NT2/D1 (cell line): Measurements from ENCODE around the gene MAN1A2.

Experiments
- SUZ12 ChIP-seq: IDR thresholded peaks from 2 replicates; pipeline ENCODE4 v1.6.1; 2011; ENCODE audit not compliant: insufficient read length, insufficient read depth; ENCODE audit errors: extremely low read depth
- ZNF274 ChIP-seq: IDR thresholded peaks from 2 replicates; pipeline ENCODE4 v1.6.1; 2011; ENCODE audit warnings: mild to moderate bottlenecking, low read depth, low read length

- TF ChIP-seq SUZ12 (no peak), ZNF274 (no peak)
These were observed 8.1 kb downstream of the MAN1A2 start for GRCh38 chr1:117375327-117375726.
